HG03432 (cell line): ENCODE results near the gene DNAJC11.
"Not testable (repeated sequence)": the region's sequence is repeated elsewhere in the genome, so short reads cannot be mapped to it uniquely, and the experiment has no call there.

ENCODE experiments used
- ATAC-seq: cut with Tn5 transposase; IDR thresholded peaks from one replicate; pipeline ENCODE4 v1.9.1; 2021; ENCODE audit warnings: mild to moderate bottlenecking, moderate library complexity; ENCODE audit not compliant: unreplicated experiment

Gene DNAJC11

DNA sequence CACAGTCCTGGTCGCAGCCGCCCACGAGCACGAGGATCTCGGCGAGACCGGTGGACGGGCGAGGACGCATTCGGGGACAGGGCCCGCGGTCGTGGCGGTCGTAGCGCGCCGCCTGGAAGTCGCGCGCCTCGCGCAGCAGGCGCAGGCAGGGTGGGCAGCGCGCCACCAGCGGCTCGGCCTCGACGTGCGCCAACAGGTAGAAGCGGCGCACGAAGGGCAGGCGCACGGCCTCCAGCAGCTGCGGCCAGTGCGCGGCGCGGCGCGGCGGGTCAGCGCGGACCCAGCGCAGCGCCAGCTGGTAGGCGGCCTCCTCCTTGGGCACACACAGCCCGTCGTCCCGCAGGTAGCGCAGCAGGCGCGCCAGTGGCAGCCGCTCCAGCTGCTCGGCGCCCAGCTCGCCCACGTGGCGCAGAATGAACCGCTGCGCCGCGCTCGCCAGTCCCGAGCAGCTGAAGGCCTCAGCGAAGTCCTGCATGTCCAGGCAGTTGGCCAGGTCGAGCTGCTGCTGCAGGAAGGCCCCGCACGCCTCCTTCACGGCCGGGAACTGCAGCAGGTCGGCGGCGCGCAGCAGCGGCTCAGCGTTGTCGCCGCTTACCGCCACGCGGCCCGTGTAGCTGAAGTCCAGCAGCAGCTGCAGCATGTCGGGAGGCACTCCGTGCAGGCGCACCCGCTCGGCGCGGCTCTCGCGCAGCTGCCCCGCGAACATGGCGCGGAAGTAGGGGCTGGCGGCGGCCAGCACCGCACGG lies 99.5 kb downstream of the DNAJC11 start:
- ATAC-seq: peak; percentile 37

DNA sequence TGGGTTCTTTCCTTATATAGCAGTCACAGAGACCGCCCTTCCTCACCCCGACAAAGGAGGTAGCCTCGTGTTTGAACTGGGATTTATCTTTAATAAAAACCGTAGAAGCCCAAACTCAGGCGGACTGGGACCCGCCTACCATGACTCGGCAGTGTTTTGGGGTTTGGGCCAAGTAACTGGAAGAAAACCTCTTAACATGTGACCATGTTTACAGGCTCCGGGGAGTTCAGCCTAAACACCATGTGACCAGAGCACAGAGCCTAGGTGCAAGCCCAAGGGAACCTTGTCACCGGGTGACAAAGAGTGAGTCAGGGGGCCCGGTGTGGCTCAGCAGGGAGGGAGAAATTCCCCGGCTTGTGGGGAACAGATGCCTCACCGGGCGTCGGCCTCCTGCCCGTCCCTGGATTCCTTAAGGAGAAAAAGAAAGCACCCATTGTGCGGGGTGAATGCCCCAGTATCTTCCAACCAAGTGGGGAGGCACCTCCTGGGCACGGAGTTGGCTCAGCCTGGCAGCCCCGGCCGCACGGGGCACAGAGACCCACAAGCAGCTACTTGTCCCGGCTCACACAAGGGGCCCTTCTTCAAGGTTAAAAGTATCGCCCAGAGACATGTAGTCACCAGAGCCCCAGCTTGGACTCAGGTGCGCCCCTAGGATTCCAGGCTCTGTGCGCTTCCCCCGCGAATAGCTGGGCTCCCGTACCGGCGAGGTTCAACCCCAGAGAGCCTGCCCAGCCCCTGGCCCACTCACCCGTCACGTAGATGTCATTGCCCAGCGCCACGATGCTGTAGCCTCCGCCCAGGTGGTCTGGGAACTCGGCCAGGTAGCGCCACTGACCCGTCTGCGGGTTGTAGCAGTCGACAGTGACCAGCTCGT lies 100.3 kb downstream of the DNAJC11 start:
- ATAC-seq: peak; percentile 28

- ATAC-seq: peak; percentile 2
Observed at GRCh38 chr1:6600410-6601048, 101.1 kb downstream of the DNAJC11 start.

DNA sequence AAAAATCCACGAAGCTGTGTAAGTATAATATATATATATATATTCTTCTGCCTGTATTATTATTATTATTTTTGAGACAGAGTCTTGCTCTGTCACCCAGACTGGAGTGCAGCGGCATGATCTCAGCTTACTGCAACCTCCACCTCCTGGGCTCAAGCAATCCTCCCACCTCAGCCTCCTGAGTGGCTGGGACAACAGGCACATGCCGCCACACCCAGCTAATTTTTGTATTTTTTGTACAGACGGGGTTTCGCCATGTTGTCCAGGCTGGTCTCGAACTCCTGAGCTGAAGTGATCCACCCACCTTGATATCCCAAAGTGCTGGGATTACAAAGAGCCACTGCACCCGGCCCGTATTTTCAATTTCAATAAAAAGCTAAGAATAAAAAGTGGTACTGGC lies 101.6 kb downstream of the DNAJC11 start:
- not testable (repeated sequence) for ATAC-seq

DNA sequence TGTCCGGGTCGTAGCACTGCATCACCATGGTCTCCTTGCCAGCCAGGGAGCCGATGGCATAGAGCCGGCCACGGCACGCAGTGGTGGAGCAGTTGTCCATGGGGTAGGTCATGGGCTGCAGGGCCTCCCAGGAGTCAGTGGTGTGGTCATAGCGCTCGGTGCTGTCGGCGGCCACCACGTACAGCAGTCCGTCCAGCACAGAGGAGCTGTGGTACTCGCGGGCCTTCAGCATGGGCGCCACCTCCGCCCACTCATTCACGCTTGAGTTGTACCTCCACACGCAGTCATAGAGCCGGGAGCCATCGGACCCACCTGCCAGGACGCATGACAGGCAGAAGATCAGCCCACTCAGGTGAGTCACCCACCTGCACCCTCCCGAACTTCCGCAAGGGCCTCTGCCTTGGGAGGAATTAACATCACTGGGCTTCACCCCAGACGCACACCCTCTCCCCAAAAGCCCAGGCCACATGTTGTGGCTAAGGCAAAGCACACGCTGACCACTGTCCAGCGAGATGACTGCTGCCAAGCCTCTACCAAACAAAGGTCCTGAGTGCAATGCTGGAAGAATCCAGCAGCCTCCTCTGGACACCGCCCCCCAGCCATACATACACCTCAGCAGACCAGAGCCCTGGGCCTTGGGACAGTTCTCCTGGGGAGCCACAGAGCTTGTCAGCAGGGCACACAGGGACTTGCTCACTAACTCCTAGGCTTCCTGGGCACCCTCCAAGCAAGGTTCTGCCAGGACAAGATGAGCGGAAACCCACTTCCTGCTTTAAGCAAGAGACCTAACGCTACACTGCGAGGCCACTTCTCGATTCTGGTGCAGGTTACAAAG lies 102.3 kb downstream of the DNAJC11 start:
- no peak for ATAC-seq

DNA sequence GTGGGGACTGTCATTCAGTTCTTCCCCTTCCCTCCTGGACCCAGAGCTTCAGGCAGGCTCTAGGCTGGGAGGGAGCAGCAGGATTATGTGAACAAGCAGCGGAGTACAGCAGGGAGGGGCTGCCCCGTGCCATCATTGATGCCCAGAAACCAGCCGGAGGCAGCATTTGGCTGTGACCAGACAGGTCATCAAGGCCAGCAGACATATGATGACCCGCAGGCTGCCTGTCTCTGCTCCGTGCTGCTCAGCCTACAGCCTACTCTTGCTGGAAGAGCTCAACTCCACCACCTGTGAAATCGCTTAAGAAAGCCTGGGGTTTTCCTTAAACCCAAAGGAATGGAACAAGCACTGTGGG lies 103.9 kb downstream of the DNAJC11 start:
- no peak for ATAC-seq

DNA sequence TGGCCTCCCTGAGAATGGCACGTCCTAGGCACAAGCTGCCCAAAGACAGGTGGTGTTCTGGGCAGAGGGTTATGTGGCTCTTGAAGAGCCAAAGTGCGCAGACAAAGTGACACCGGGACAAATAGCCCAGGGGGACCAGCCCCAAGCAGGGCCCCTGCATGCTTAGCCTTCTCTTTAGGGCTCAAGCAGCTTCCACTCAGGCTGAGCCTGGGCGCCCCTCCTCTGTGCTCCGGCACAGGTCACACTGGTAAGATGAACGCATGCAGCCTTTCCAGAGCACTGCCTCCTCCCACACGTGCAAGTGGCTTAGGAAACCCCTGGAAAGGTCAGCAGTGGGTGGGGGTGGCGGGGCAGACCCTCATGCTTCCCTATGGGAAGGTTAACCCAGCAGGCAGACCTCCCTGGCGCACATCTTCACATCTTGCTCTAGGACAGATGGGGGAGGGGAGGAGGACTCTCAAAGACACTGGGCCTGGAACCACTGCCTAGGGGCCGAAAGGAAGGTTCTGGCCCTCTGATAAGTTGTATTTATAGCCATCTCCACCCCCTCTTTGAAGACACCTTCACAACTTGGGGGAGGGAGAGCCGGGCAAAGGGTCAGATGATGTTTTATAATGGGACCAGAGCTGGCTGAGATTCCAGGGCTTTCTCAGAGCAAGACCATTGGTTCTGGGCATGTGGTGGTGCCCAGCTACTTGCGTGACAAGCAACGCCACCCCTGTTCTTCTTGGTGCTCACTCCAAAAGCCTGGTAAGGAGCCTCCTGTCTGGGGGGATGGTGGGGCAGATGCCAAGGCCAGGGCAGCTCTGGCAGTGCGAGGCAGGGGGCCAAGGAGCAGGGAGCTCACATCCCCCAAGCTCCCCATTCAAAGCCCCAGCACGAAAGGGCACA lies 104.5 kb downstream of the DNAJC11 start:
- ATAC-seq: no peak

DNA sequence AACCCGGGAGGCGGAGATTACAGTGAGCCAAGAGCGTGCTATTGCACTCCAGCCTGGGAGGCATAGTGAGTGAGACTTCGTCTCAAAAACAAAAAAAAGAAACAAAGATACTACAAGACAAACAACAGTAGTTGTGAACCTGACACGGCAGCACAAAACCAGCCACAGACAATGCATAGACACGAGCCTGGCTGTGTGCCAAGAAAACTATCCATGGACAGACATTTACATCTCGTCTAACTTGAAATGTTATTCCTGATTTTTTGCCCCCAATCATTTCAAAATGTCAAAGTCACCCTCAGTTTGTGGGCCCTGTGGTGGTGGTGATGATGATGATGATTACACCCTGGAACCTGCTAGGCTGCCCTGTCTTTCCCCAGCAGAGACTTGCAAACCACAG lies 105.3 kb downstream of the DNAJC11 start:
- no peak for ATAC-seq

- ATAC-seq: no peak
Observed at GRCh38 chr1:6594977-6595740, 106.5 kb downstream of the DNAJC11 start.

DNA sequence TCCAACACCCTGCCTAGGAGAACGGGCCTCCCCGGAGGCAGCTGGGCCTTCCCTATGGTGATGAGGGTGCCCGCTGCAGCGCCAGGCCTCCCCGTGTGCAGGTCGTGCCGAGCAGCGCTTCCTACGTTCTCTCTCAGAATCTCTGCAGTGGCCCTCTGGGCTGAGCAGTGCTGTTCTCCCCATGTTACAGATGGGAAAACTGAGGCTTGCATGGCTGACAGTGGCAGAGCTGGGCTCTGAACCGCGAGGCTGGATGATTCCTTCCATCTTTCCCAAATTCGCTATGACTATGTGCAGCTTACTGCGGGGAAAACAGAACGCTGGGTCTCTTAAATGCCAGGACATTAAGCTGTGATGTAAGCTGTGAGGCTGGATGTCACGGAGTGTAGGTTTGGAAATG lies 107.8 kb downstream of the DNAJC11 start:
- ATAC-seq: no peak

DNA sequence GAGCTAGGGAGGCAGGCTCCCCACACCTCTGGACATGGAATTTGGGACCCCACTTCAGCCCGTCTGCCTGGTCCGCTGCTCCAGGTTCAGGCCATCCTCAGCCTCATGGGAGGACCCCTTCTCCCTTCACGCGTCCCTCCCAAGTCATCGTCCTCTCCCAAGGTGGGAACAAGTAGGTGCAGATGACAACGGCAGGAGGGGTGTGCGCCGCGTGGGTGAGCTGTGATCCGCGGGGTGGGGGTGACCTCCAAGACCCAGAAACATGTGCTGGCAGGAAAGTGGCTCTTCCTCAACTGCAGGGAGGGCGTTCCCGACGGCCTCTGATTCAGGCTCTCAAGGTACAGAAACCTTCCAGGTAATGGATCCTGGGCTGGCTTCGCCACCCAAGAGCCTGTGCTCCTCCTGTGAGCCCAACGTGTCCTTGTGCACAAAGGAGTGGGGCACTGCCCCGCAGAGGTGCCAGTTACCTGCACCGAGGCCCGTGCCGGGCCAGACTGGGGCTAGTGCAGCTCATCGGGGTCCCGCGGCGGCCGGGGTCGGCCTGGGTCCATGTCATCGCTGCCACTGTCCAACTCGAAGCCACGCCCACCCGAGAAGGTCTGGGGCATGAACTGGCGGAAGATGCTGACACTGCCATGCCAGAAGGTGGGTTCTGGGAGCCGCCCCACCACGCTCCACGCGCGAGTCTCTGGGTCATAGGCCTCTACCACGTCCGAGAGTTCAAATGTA lies 108.6 kb downstream of the DNAJC11 start:
- ATAC-seq: no peak

GRCh38 chr1:6592441-6592840 lies 109.2 kb downstream of the DNAJC11 start:
- no peak for ATAC-seq

DNA sequence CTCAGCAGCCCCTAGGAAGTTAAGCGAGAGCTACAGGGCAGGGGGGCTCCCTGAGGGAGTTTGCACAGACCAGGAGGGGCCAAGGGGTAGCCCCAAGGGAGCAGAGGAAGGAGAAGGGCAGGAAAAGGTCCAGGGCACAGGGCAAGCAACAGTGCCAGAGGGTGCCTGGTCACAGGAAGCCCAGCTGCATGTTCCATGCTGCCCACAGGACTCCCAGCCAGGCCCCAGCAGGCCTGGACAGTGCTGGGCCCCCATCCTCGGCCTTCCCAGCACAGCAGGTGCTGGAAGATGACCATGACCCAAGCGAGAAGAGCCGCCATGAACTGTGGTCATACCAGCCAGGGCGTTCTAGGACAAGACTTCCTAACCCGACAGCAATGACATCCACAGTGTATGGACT lies 110.0 kb downstream of the DNAJC11 start:
- ATAC-seq: no peak

GRCh38 chr1:6591222-6591621 lies 110.4 kb downstream of the DNAJC11 start:
- no peak for ATAC-seq

DNA sequence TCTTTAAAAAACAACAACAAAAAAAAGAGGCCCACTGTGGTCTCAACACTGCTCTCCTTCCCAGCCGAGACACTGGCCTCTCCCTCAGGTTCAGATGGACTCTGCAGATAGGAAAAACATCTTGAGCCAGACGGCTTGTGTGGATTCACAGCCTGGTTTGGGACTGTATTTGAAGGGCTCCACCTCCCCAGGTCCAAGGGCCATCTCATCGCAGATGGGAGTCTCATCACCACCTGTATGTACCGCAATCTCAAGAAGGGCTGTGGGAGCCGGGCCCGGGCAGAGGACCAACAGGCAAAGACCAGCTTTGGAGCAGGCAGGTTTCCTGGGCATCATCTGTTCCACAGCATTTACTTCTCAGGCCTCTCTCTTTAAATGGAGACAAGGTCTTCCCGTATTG lies 111.6 kb downstream of the DNAJC11 start:
- ATAC-seq: no peak

DNA sequence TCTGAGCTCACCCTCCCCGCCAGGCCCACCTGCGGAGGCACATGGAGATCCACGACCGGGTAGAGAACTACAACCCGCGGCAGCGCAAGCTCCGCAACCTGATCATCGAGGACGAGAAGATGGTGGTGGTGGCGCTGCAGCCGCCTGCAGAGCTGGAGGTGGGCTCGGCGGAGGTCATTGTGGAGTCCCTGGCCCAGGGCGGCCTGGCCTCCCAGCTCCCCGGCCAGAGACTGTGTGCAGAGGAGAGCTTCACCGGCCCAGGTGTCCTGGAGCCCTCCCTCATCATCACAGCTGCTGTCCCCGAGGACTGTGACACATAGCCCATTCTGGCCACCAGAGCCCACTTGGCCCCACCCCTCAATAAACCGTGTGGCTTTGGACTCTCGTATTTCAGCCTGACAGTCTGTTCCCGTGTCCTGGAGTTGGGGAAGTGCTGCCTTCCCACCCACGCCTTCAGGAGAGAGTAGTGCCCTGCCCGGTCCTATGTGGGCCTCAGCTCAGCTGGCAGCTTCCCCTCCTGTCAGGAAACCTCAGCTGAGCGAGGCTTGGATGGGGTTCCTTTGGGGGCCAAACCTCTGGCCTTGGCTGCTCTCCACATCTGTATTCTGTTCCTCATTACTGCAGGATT lies 112.6 kb downstream of the DNAJC11 start:
- no peak for ATAC-seq

DNA sequence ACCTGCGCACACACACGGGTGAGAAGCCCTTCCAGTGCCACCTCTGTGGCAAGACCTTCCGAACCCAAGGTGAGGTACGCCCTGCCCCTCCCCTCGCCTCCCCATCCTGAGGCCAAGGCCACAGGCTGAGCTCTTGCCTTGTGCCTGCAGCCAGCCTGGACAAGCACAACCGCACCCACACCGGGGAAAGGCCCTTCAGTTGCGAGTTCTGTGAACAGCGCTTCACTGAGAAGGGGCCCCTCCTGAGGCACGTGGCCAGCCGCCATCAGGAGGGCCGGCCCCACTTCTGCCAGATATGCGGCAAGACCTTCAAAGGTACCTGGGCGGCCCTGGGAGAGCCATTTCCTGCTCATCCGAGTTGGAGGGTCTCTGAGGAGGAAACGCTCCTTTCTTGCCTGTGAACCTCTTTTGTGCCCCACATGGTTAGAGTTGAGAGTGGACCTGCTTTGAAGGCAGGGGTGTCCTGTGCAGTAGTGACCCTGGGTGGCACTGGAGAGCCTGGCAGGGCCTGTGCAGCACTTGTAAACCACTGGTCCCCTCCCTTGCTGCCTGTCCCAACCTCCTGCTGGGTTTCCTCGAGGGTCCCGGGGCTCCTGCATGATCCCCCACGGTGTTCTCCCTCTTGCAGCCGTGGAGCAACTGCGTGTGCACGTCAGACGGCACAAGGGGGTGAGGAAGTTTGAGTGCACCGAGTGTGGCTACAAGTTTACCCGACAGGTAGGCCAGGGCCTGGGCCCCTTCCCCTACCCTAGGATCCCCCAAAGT lies 113.3 kb downstream of the DNAJC11 start:
- no peak for ATAC-seq
